ENCODE data around the gene EMC1.
A peak's percentile ranks its signal among the peaks of the same experiment; 100 is the strongest.
"Not testable (repeated sequence)": the region's sequence is repeated elsewhere in the genome, so short reads cannot be mapped to it uniquely, and the experiment has no call there.

The EMC1 gene

GRCh38 chr1:19220080-19220846 is 31.1 kb downstream of the EMC1 start:
- intact Hi-C loops (cut with DNase I): no loop called here
- DNase-seq: no peak

- intact Hi-C loops (cut with DNase I): no loop called here
- DNase-seq: no peak
Observed at GRCh38 chr1:19219451-19219850, 31.9 kb downstream of the EMC1 start.

GRCh38 chr1:19216585-19216984 is 34.7 kb downstream of the EMC1 start:
- intact Hi-C loops (cut with DNase I); DNase-seq: not testable (repeated sequence)

GRCh38 chr1:19213580-19213979 is 37.7 kb downstream of the EMC1 start:
- intact Hi-C loops (cut with DNase I): loop anchor here (5.0 kb wide), 2 partner anchors 39 to 274 kb away; partner anchors contain the start of genes CAPZB, EMC1 and MRTO4

GRCh38 chr1:19212167-19212566 is 39.2 kb downstream of the EMC1 start:
- no peak for DNase-seq
- intact Hi-C loops (cut with DNase I): loop anchor here (5.0 kb wide), 2 partner anchors 40 to 275 kb away; partner anchors contain the start of genes CAPZB, EMC1 and MRTO4

More at GRCh38 chr1:19213580-19213979, 37.7 kb downstream of the EMC1 start:
- no peak for DNase-seq

- no peak for DNase-seq
- intact Hi-C loops (cut with DNase I): loop anchor here (5.0 kb wide), 2 partner anchors 41 to 276 kb away; partner anchors contain the start of genes CAPZB, EMC1 and MRTO4
Observed at GRCh38 chr1:19210772-19211549, 40.4 kb downstream of the EMC1 start.

GRCh38 chr1:19209990-19210771 is 41.1 kb downstream of the EMC1 start, which contains the start of gene UBR4:
UBR4 (minus strand) TSS chr1:19210266; CDS start chr1:19210248, 18 bp downstream.
- intact Hi-C loops (cut with DNase I): loop anchor here (5.0 kb wide), 2 partner anchors 42 to 277 kb away; partner anchors contain the start of genes CAPZB, EMC1 and MRTO4
- DNase-seq: peak; percentile 89 to 99 (median 92)

GRCh38 chr1:19209439-19209989 is 41.8 kb downstream of the EMC1 start:
- intact Hi-C loops (cut with DNase I): no loop called here
- peak in 4 of 10 donors; percentile 14 to 86 (median 50) for DNase-seq

- no peak for DNase-seq
- intact Hi-C loops (cut with DNase I): no loop called here
Observed at GRCh38 chr1:19208710-19209438, 42.5 kb downstream of the EMC1 start.

- DNase-seq: no peak
- intact Hi-C loops (cut with DNase I): no loop called here
Observed at GRCh38 chr1:19206947-19207346, 44.4 kb downstream of the EMC1 start.

GRCh38 chr1:19205845-19206244 is 45.5 kb downstream of the EMC1 start:
- no peak for DNase-seq
- intact Hi-C loops (cut with DNase I): no loop called here

- intact Hi-C loops (cut with DNase I): no loop called here
- DNase-seq: no peak
Observed at GRCh38 chr1:19205403-19205802, 45.9 kb downstream of the EMC1 start.

- no peak for DNase-seq
- intact Hi-C loops (cut with DNase I): no loop called here
Observed at GRCh38 chr1:19204446-19205266, 46.7 kb downstream of the EMC1 start.

- intact Hi-C loops (cut with DNase I): no loop called here
- no peak for DNase-seq
Observed at GRCh38 chr1:19203440-19203839, 47.9 kb downstream of the EMC1 start.

- DNase-seq: no peak
- intact Hi-C loops (cut with DNase I): no loop called here
Observed at GRCh38 chr1:19202396-19202795, 48.9 kb downstream of the EMC1 start.

GRCh38 chr1:19199969-19200604 is 51.2 kb downstream of the EMC1 start:
- no peak for DNase-seq
- intact Hi-C loops (cut with DNase I): no loop called here

GRCh38 chr1:19199329-19199968 is 51.9 kb downstream of the EMC1 start:
- intact Hi-C loops (cut with DNase I): no loop called here

GRCh38 chr1:19198820-19199219 is 52.5 kb downstream of the EMC1 start:
- no peak for DNase-seq
- intact Hi-C loops (cut with DNase I): no loop called here

More at GRCh38 chr1:19199329-19199968, 51.9 kb downstream of the EMC1 start:
- no peak for DNase-seq
